Measurements from ENCODE around the gene MDH1. TPM values are rescaled to one million over a fixed set of nuclear protein-coding genes. Genes with fewer than 3 reads are reported as not detected.

MDH1 gene
- total and polyA plus RNA-seq, 2 donors (not counting 1 experiment from before 2014, with no cell fraction given): 159 to 267 TPM

DNA sequence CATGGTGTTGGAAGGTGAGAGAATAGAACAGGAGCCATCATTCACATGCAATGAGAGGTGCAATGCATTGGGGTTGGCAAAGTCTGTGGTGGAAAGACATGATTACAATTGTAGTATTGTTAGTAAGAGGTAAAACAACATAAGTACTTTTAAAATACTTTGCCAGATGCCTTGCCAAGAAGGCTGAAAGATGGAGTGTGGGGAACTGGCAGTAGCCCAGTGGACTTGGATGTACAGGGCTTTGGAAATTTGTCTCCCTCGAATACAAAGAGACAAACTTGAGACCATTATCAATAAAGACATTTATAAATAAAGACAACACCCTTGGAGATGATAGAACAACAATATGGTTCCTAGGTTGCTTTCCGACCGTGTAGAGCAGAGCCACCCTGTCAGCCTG, 62.0 kb downstream of the MDH1 start:
- Histone ChIP-seq H4K20me1 (ENCODE audit: control insufficient read depth, extremely low read depth, insufficient read depth, low read length) (no peaks in the 10 kb centered on the region), H3K4me2 (ENCODE audit: extremely low read depth, insufficient read depth, low read length) (no peak overlapping the region), H3K4me3 (replicated peaks in 1 of 4; ENCODE audit: control extremely low read depth in 1 of 4, insufficient read depth in 1 of 4, low read depth in 3 of 4, low read length in 4 of 4) (no peak overlapping the region), H3K27me3 (ENCODE audit: control insufficient read depth, insufficient read depth, low read length) (no peaks in the 10 kb centered on the region), H3K79me2 (ENCODE audit: control insufficient read depth, insufficient read depth, low read length) (no peaks in the 10 kb centered on the region), H3K4me1 (ENCODE audit: control insufficient read depth, extremely low read depth, insufficient read depth, low read length) (no peaks in the 10 kb centered on the region), H3K27ac (ENCODE audit: insufficient read depth, low read length) (no peak overlapping the region), H3K9ac (ENCODE audit: insufficient read depth, low read length) (no peak overlapping the region), H3K36me3 (ENCODE audit: control insufficient read depth, insufficient read depth, low read length) (no peaks in the 10 kb centered on the region), H2AFZ (ENCODE audit: low read length) (no peak overlapping the region), H3K9me3 (ENCODE audit: control insufficient read depth, insufficient read depth, low read depth, low read length) (no peaks in the 10 kb centered on the region)
- no peak for TF ChIP-seq EZH2 (IDR thresholded peaks at IDR 0.05; ENCODE audit: low read length, missing control alignments)
- TF ChIP-seq, protein P1, sequence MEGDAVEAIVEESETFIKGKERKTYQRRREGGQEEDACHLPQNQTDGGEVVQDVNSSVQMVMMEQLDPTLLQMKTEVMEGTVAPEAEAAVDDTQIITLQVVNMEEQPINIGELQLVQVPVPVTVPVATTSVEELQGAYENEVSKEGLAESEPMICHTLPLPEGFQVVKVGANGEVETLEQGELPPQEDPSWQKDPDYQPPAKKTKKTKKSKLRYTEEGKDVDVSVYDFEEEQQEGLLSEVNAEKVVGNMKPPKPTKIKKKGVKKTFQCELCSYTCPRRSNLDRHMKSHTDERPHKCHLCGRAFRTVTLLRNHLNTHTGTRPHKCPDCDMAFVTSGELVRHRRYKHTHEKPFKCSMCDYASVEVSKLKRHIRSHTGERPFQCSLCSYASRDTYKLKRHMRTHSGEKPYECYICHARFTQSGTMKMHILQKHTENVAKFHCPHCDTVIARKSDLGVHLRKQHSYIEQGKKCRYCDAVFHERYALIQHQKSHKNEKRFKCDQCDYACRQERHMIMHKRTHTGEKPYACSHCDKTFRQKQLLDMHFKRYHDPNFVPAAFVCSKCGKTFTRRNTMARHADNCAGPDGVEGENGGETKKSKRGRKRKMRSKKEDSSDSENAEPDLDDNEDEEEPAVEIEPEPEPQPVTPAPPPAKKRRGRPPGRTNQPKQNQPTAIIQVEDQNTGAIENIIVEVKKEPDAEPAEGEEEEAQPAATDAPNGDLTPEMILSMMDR (conservative IDR thresholded peaks at IDR 0.05 in 1 of 2, IDR thresholded peaks at IDR 0.05 in 1 of 2; ENCODE audit: low read depth in 1 of 2, low read length in 2 of 2): no peak
- DNase-seq (ENCODE audit: low read depth in 2 of 2): no peak

DNA sequence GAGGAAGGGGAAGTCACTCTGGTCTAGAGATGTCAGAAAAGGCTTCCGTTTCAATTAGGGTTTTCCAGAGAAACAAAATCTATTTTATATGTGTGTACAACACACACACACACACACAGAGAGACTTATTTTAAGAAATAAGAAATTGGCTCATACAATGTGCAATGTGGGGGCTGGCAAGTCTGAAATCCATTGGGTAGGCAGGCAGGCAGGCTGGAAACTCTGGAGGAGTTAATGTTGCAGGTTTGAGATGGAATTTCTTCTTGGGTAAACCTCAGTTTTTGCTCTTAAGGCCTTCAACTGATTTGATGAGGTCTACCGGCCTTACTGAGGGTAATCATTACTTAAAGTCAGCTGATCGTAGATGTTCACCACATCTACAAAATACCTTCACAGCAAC, 62.6 kb downstream of the MDH1 start:
- no peaks in the 10 kb centered on the region for H4K20me1 ChIP-seq (ENCODE audit: control insufficient read depth, extremely low read depth, insufficient read depth, low read length)
- no peaks in the 10 kb centered on the region for H3K36me3 ChIP-seq (ENCODE audit: control insufficient read depth, insufficient read depth, low read length)
- TF ChIP-seq, protein P1 (conservative IDR thresholded peaks at IDR 0.05 in 1 of 2, IDR thresholded peaks at IDR 0.05 in 1 of 2; ENCODE audit: low read depth in 1 of 2, low read length in 2 of 2): no peak
- no peak for TF ChIP-seq EZH2 (IDR thresholded peaks at IDR 0.05; ENCODE audit: low read length, missing control alignments)
- H3K27me3 ChIP-seq (ENCODE audit: control insufficient read depth, insufficient read depth, low read length): no peaks in the 10 kb centered on the region
- no peak overlapping the region for H3K9ac ChIP-seq (ENCODE audit: insufficient read depth, low read length)
- H3K4me2 ChIP-seq (ENCODE audit: extremely low read depth, insufficient read depth, low read length): no peak overlapping the region
- no peaks in the 10 kb centered on the region for H3K9me3 ChIP-seq (ENCODE audit: control insufficient read depth, insufficient read depth, low read depth, low read length)
- no peak overlapping the region for H2AFZ ChIP-seq (ENCODE audit: low read length)
- H3K4me3 ChIP-seq (replicated peaks in 1 of 4; ENCODE audit: control extremely low read depth in 1 of 4, insufficient read depth in 1 of 4, low read depth in 3 of 4, low read length in 4 of 4): no peak overlapping the region
- H3K79me2 ChIP-seq (ENCODE audit: control insufficient read depth, insufficient read depth, low read length): no peaks in the 10 kb centered on the region
- H3K27ac ChIP-seq (ENCODE audit: insufficient read depth, low read length): no peak overlapping the region
- DNase-seq (ENCODE audit: low read depth in 2 of 2): no peak
- no peaks in the 10 kb centered on the region for H3K4me1 ChIP-seq (ENCODE audit: control insufficient read depth, extremely low read depth, insufficient read depth, low read length)

DNA sequence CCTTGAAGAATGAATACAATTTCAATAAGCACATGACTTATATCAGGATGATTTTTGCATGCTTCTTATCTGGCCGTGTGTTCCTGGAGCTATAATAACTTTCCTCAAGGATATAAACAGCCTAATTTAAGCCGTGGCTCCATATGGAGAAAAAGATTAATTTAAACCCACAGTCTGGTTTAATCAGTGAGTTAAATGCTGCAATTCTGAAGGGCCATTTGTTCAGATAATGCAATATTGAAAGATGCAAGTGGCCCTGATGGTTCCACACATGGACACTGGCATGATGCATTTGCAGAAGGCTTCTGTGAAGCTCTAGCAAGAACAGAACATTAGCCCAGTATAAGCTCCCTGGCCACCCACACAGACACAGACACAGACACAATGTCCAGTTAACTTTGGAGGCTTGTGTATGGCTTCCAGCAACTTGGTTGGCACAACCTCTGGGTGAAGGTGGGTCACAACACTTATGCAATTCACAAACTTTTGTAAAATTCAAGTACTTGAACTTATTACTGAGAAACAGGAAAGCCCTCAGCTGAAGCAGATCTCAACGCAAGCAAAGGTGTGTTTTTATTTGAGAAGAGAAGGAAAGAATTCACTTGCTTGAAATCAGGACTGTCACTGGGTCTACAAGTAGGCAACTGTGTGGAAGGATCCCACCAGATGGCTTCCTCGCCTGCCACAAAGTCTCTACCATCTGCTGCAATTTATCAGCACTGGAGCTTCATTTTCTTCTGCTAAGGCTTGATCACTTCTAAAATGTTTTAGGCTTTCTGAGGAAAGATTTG, 63.3 kb downstream of the MDH1 start:
- Histone ChIP-seq H3K27me3 (ENCODE audit: control insufficient read depth, insufficient read depth, low read length) (no peaks in the 10 kb centered on the region), H4K20me1 (ENCODE audit: control insufficient read depth, extremely low read depth, insufficient read depth, low read length) (no peaks in the 10 kb centered on the region), H3K9ac (ENCODE audit: insufficient read depth, low read length) (no peak overlapping the region), H3K4me1 (ENCODE audit: control insufficient read depth, extremely low read depth, insufficient read depth, low read length) (no peaks in the 10 kb centered on the region), H3K4me2 (ENCODE audit: extremely low read depth, insufficient read depth, low read length) (no peak overlapping the region), H3K27ac (ENCODE audit: insufficient read depth, low read length) (no peak overlapping the region), H3K79me2 (ENCODE audit: control insufficient read depth, insufficient read depth, low read length) (no peaks in the 10 kb centered on the region), H3K36me3 (ENCODE audit: control insufficient read depth, insufficient read depth, low read length) (no peaks in the 10 kb centered on the region), H2AFZ (ENCODE audit: low read length) (no peak overlapping the region), H3K9me3 (ENCODE audit: control insufficient read depth, insufficient read depth, low read depth, low read length) (no peaks in the 10 kb centered on the region), H3K4me3 (replicated peaks in 1 of 4; ENCODE audit: control extremely low read depth in 1 of 4, insufficient read depth in 1 of 4, low read depth in 3 of 4, low read length in 4 of 4) (no peak overlapping the region)
- no peak for DNase-seq (ENCODE audit: low read depth in 2 of 2)
- no peak for TF ChIP-seq EZH2 (IDR thresholded peaks at IDR 0.05; ENCODE audit: low read length, missing control alignments)
- TF ChIP-seq, protein P1 (conservative IDR thresholded peaks at IDR 0.05 in 1 of 2, IDR thresholded peaks at IDR 0.05 in 1 of 2; ENCODE audit: low read depth in 1 of 2, low read length in 2 of 2): no peak
